ENCODE data around the gene TJP2. TPM values are rescaled to one million over a fixed set of nuclear protein-coding genes. Genes with fewer than 3 reads are reported as not detected.
A peak's percentile ranks its signal among the peaks of the same experiment; 100 is the strongest.

Gene TJP2
- total RNA-seq, 2 donors from 2014 or later = 45.1 to 53.0 TPM

- no peaks in the 10 kb centered on the region for H3K36me3 Mint-ChIP-seq (ENCODE audit: low read depth)
- no peaks in the 10 kb centered on the region for H3K9me3 Mint-ChIP-seq
- Histone ChIP-seq H3K4me3 (ENCODE audit: low read length) (no peak overlapping the region), H3K4me1 (ENCODE audit: control insufficient read depth, insufficient read depth, low read length) (peaks cover 13% of the 10 kb centered on the region), H3K27ac (ENCODE audit: low read depth, low read length) (no peak overlapping the region), H3K9ac (ENCODE audit: extremely low read depth, low read length, poor library complexity, severe bottlenecking) (no peak overlapping the region), H3K9me3 (ENCODE audit: control insufficient read depth, low read length) (no peaks in the 10 kb centered on the region), H3K27me3 (ENCODE audit: control insufficient read depth, insufficient read depth, low read length, poor library complexity, severe bottlenecking) (peaks cover 5% of the 10 kb centered on the region), H3K36me3 (ENCODE audit: control insufficient read depth, insufficient read depth, low read length) (no peaks in the 10 kb centered on the region)
- H3K4me1 Mint-ChIP-seq = peaks cover 38% of the 10 kb centered on the region
- WGBS, 2 experiments (ENCODE audit: insufficient coverage in 1 of 2, insufficient read length in 1 of 2) = 87 to 100% methylated on average over 1 to 2 of the region's 2 CpGs
- no peak overlapping the region for H3K4me3 Mint-ChIP-seq
- peak overlapping the region; percentile 60 for H3K27ac Mint-ChIP-seq
- H3K27me3 Mint-ChIP-seq (ENCODE audit: insufficient read depth) = peaks cover 5% of the 10 kb centered on the region
- no peak for TF ChIP-seq CTCF (conservative IDR thresholded peaks at IDR 0.05)
- no peak for DNase-seq
Observed at GRCh38 chr9:69180670-69181069, 6.6 kb downstream of the TJP2 start.

GRCh38 chr9:69181908-69182353 is 7.9 kb downstream of the TJP2 start:
- no peak overlapping the region for H3K27ac ChIP-seq (ENCODE audit: low read depth, low read length)

GRCh38 chr9:69184266-69184665 is 10.2 kb downstream of the TJP2 start:
- Histone ChIP-seq H3K4me1 (ENCODE audit: control insufficient read depth, insufficient read depth, low read length) (peaks cover 16% of the 10 kb centered on the region), H3K4me3 (ENCODE audit: low read length) (no peak overlapping the region), H3K36me3 (ENCODE audit: control insufficient read depth, insufficient read depth, low read length) (no peaks in the 10 kb centered on the region), H3K9ac (ENCODE audit: extremely low read depth, low read length, poor library complexity, severe bottlenecking) (no peak overlapping the region), H3K27ac (ENCODE audit: low read depth, low read length) (no peak overlapping the region), H3K9me3 (ENCODE audit: control insufficient read depth, low read length) (no peaks in the 10 kb centered on the region), H3K27me3 (ENCODE audit: control insufficient read depth, insufficient read depth, low read length, poor library complexity, severe bottlenecking) (no peaks in the 10 kb centered on the region)
- DNase-seq = no peak
- WGBS, 2 experiments (ENCODE audit: insufficient coverage in 1 of 2, insufficient read length in 1 of 2) = 94 to 100% methylated on average over 5 of the region's 5 CpGs
- Mint-ChIP-seq H3K4me1 (peaks cover 53% of the 10 kb centered on the region), H3K27me3 (ENCODE audit: insufficient read depth) (no peaks in the 10 kb centered on the region), H3K27ac (peak overlapping the region; percentile 48), H3K36me3 (ENCODE audit: low read depth) (no peaks in the 10 kb centered on the region), H3K4me3 (no peak overlapping the region), H3K9me3 (no peaks in the 10 kb centered on the region)
- no peak for TF ChIP-seq CTCF (conservative IDR thresholded peaks at IDR 0.05)

More at GRCh38 chr9:69181908-69182353, 7.9 kb downstream of the TJP2 start:
- no peaks in the 10 kb centered on the region for H3K36me3 Mint-ChIP-seq (ENCODE audit: low read depth)
- H3K27me3 ChIP-seq (ENCODE audit: control insufficient read depth, insufficient read depth, low read length, poor library complexity, severe bottlenecking) = no peaks in the 10 kb centered on the region
- peaks cover 40% of the 10 kb centered on the region for H3K4me1 Mint-ChIP-seq
- H3K9me3 Mint-ChIP-seq = no peaks in the 10 kb centered on the region
- no peaks in the 10 kb centered on the region for H3K36me3 ChIP-seq (ENCODE audit: control insufficient read depth, insufficient read depth, low read length)
- H3K27ac Mint-ChIP-seq = no peak overlapping the region
- DNase-seq = no peak
- peaks cover 19% of the 10 kb centered on the region for H3K4me1 ChIP-seq (ENCODE audit: control insufficient read depth, insufficient read depth, low read length)
- no peak overlapping the region for H3K4me3 Mint-ChIP-seq
- no peaks in the 10 kb centered on the region for H3K9me3 ChIP-seq (ENCODE audit: control insufficient read depth, low read length)
- H3K27me3 Mint-ChIP-seq (ENCODE audit: insufficient read depth) = no peaks in the 10 kb centered on the region
- 91 to 93% methylated on average over 3 to 4 of the region's 4 CpGs for WGBS, 2 experiments (ENCODE audit: insufficient coverage in 1 of 2, insufficient read length in 1 of 2)
- no peak for TF ChIP-seq CTCF (conservative IDR thresholded peaks at IDR 0.05)
- H3K4me3 ChIP-seq (ENCODE audit: low read length) = no peak overlapping the region
- no peak overlapping the region for H3K9ac ChIP-seq (ENCODE audit: extremely low read depth, low read length, poor library complexity, severe bottlenecking)
